ENCODE results near the gene GTF3C5.

- no peak for TF ChIP-seq CTCF (IDR thresholded peaks at IDR 0.05 in 2 of 3, conservative IDR thresholded peaks at IDR 0.05 in 1 of 3; ENCODE audit: control insufficient read depth in 2 of 3, extremely low read depth in 1 of 3, insufficient read depth in 1 of 3, low read depth in 3 of 3, low read length in 3 of 3)
- TF ChIP-seq LARP7 (IDR thresholded peaks at IDR 0.05) = no peak
- no peak for TF ChIP-seq EZH2 (IDR thresholded peaks at IDR 0.05; ENCODE audit: borderline replicate concordance, control insufficient read depth, low read depth, low read length)
- no peak for TF ChIP-seq RAD21 (IDR thresholded peaks at IDR 0.05; ENCODE audit: insufficient read depth, low read depth, low read length)
- no peak for TF ChIP-seq ZNF24 (IDR thresholded peaks at IDR 0.05)
- TF ChIP-seq POU2F2 (IDR thresholded peaks at IDR 0.05; ENCODE audit: borderline replicate concordance, low read depth, low read length) = no peak
- TF ChIP-seq ZNF622 (IDR thresholded peaks at IDR 0.05) = no peak
- TF ChIP-seq NFXL1 (IDR thresholded peaks at IDR 0.05; ENCODE audit: borderline replicate concordance) = no peak
- TF ChIP-seq ESRRA (IDR thresholded peaks at IDR 0.05; ENCODE audit: low read length) = no peak
- TF ChIP-seq USF2 (IDR thresholded peaks at IDR 0.05; ENCODE audit: borderline replicate concordance, low read depth, low read length) = no peak
- TF ChIP-seq MXI1 (IDR thresholded peaks at IDR 0.05; ENCODE audit: low read depth, low read length) = no peak
- no peak for TF ChIP-seq PKNOX1 (IDR thresholded peaks at IDR 0.05)
- TF ChIP-seq CHD4 (IDR thresholded peaks at IDR 0.05) = no peak
These were observed 25.1 kb downstream of the GTF3C5 start for GRCh38 chr9:133055788-133056420.
